GM18867 (cell line): ENCODE measurements around the gene CDH4.

Source experiments
- ATAC-seq: cut with Tn5 transposase; IDR thresholded peaks from one replicate; pipeline ENCODE4 v1.9.1; 2021; ENCODE audit warnings: mild to moderate bottlenecking, moderate library complexity; ENCODE audit not compliant: unreplicated experiment

CDH4 gene

GRCh38 chr20:61619751-61620150, 367.7 kb downstream of the CDH4 start:
- no peak for ATAC-seq

GRCh38 chr20:61620174-61620573, 368.1 kb downstream of the CDH4 start:
- no peak for ATAC-seq

GRCh38 chr20:61621035-61621730, 369.1 kb downstream of the CDH4 start:
- no peak for ATAC-seq

- ATAC-seq, result no peak
Measured at GRCh38 chr20:61621852-61622251, 369.8 kb downstream of the CDH4 start.

- ATAC-seq, result no peak
Measured at GRCh38 chr20:61623451-61623850, 371.4 kb downstream of the CDH4 start.

- ATAC-seq, result no peak
Measured at GRCh38 chr20:61625246-61625645, 373.2 kb downstream of the CDH4 start.

GRCh38 chr20:61626412-61626811, 374.4 kb downstream of the CDH4 start:
- ATAC-seq, result no peak

GRCh38 chr20:61627791-61628415, 375.8 kb downstream of the CDH4 start:
- ATAC-seq, result no peak

- no peak for ATAC-seq
Measured at GRCh38 chr20:61628480-61628879, 376.4 kb downstream of the CDH4 start.

- no peak for ATAC-seq
Measured at GRCh38 chr20:61628901-61629601, 377.0 kb downstream of the CDH4 start.

GRCh38 chr20:61629602-61630390, 377.7 kb downstream of the CDH4 start:
- no peak for ATAC-seq

- no peak for ATAC-seq
Measured at GRCh38 chr20:61630391-61630650, 378.3 kb downstream of the CDH4 start.

- no peak for ATAC-seq
Measured at GRCh38 chr20:61630816-61631215, 378.8 kb downstream of the CDH4 start.

GRCh38 chr20:61631751-61632150, 379.7 kb downstream of the CDH4 start:
- no peak for ATAC-seq

- ATAC-seq, result no peak
Measured at GRCh38 chr20:61633004-61633403, 380.9 kb downstream of the CDH4 start.

GRCh38 chr20:61634376-61635145, 382.5 kb downstream of the CDH4 start:
- ATAC-seq, result no peak

GRCh38 chr20:61635721-61636455, 383.8 kb downstream of the CDH4 start:
- ATAC-seq, result no peak

GRCh38 chr20:61636531-61637116, 384.6 kb downstream of the CDH4 start:
- no peak for ATAC-seq

- no peak for ATAC-seq
Measured at GRCh38 chr20:61638802-61639585, 386.9 kb downstream of the CDH4 start.
